Natural killer cell (primary cell): ENCODE measurements around the gene SLC29A2. TPM values are rescaled to one million over a fixed set of nuclear protein-coding genes. Genes with fewer than 3 reads are reported as not detected.

Source experiments
- ATAC-seq, 3 donors: fragments of 150-1000 bp in 2 of 3; fragments of 200-7000 bp in 1 of 3; cut with Tn5 transposase; 1 replicate in 1 of 3; 2 replicates in 2 of 3; pipeline ENCODE4 v1.10.0; 2021; ENCODE audit warnings: mild to moderate bottlenecking in 2 of 3, moderate library complexity in 2 of 3
- DNase-seq, 2 donors: peaks; one replicate each; pipeline versions ENCODE4 v3.0.0 to v3.0.0-alpha.2; 2013 to 2021; ENCODE audit warnings: mixed read lengths in 1 of 2
- H3K27ac ChIP-seq: one replicate; pipeline ENCODE4 v1.5.1; 2013; ENCODE audit warnings: mild to moderate bottlenecking, low read length
- H3K27me3 ChIP-seq: one replicate; pipeline ENCODE4 v1.6.1; 2013; ENCODE audit warnings: low read length; ENCODE audit not compliant: control insufficient read depth, insufficient read depth
- H3K36me3 ChIP-seq: one replicate; pipeline ENCODE4 v1.6.1; 2013; ENCODE audit warnings: low read length; ENCODE audit not compliant: control insufficient read depth, insufficient read depth
- H3K4me1 ChIP-seq: one replicate; pipeline ENCODE4 v1.6.1; 2013; ENCODE audit warnings: low read length; ENCODE audit not compliant: control insufficient read depth, insufficient read depth
- H3K4me3 ChIP-seq: one replicate; pipeline ENCODE4 v1.5.1; 2013; ENCODE audit warnings: low read length
- H3K9me3 ChIP-seq: one replicate; pipeline ENCODE4 v1.6.1; 2013; ENCODE audit warnings: low read length; ENCODE audit not compliant: control insufficient read depth, insufficient read depth
- H3K27ac Mint-ChIP-seq, 2 donors: one replicate each; pipeline ENCODE4 v1.8.0; 2022; ENCODE audit warnings: mild to moderate bottlenecking in 2 of 2, mixed read lengths in 2 of 2, moderate library complexity in 1 of 2
- H3K27me3 Mint-ChIP-seq, 2 donors: one replicate each; pipeline ENCODE4 v1.8.0; 2022; ENCODE audit warnings: low read depth in 2 of 2, mixed read lengths in 2 of 2
- H3K36me3 Mint-ChIP-seq: one replicate; pipeline ENCODE4 v1.8.0; 2022; ENCODE audit warnings: mixed read lengths
- H3K4me1 Mint-ChIP-seq, 2 donors: one replicate each; pipeline ENCODE4 v1.8.0; 2022; ENCODE audit warnings: mixed read lengths in 2 of 2
- H3K4me3 Mint-ChIP-seq: one replicate; pipeline ENCODE4 v1.8.0; 2022; ENCODE audit warnings: mild to moderate bottlenecking, moderate library complexity, mixed read lengths
- H3K9me3 Mint-ChIP-seq, 2 donors: one replicate each; pipeline ENCODE4 v1.8.0; 2022; ENCODE audit warnings: mixed read lengths in 2 of 2
- CTCF ChIP-seq: fragments of 200-600 bp; IDR thresholded peaks from one replicate; pipeline ENCODE4 v1.8.0; 2022; ENCODE audit warnings: antibody characterized with exemption
- WGBS: methylation state at CpG from one replicate; pipeline ENCODE4 v1.1.7; 2013; ENCODE audit warnings: missing lambda C conversion rate; ENCODE audit not compliant: insufficient coverage; 5-methylcytosine and 5-hydroxymethylcytosine counted together
- intact Hi-C: fragments of 100-400 bp; cut with micrococcal nuclease; formaldehyde crosslinking; loops from one replicate; pipeline ENCODE4 v1.14.2; 2022
- total RNA-seq, 4 donors: library from RNA; stranded (reverse); fragments of 120-200 nt in 1 of 4; gene quantifications; one replicate each; pipeline versions ENCODE4 v1.2.3 to v1.2.4, GENCODE V29; 2013 to 2022

SLC29A2 gene
- total RNA-seq, 3 donors from 2014 or later (not counting 1 experiment from before 2014, with no cell fraction given): 1.5 to 1.8 (median 1.6) TPM

- Mint-ChIP-seq H3K4me3 (no peak overlapping the region), H3K9me3 (no peaks in the 10 kb centered on the region), H3K27ac (no peak overlapping the region), H3K4me1 (no peaks in the 10 kb centered on the region), H3K36me3 (no peaks in the 10 kb centered on the region), H3K27me3 (peaks cover 0 to 7% of the 10 kb centered on the region in 2 donors)
- Histone ChIP-seq H3K9me3 (no peaks in the 10 kb centered on the region), H3K36me3 (no peaks in the 10 kb centered on the region), H3K4me3 (no peak overlapping the region), H3K27ac (no peak overlapping the region), H3K27me3 (no peaks in the 10 kb centered on the region), H3K4me1 (peaks cover 14% of the 10 kb centered on the region)
- 96% methylated on average over 15 of the region's 15 CpGs for WGBS
- ATAC-seq (no peak), DNase-seq (no peak)
- intact Hi-C loops: no loop called here
- no peak for TF ChIP-seq CTCF
Observed at GRCh38 chr11:66367561-66368312, 3.8 kb downstream of the SLC29A2 start.

- Mint-ChIP-seq H3K4me3 (no peak overlapping the region), H3K4me1 (no peaks in the 10 kb centered on the region), H3K9me3 (no peaks in the 10 kb centered on the region), H3K27ac (no peak overlapping the region), H3K27me3 (peaks cover 0 to 7% of the 10 kb centered on the region in 2 donors), H3K36me3 (no peaks in the 10 kb centered on the region)
- Histone ChIP-seq H3K4me1 (peaks cover 7% of the 10 kb centered on the region), H3K9me3 (no peaks in the 10 kb centered on the region), H3K36me3 (no peaks in the 10 kb centered on the region), H3K27me3 (no peaks in the 10 kb centered on the region), H3K4me3 (no peak overlapping the region), H3K27ac (no peak overlapping the region)
- TF ChIP-seq CTCF: no peak
- 91% methylated on average over 8 of the region's 8 CpGs for WGBS
- intact Hi-C loops: no loop called here
- DNase-seq (no peak), ATAC-seq (no peak)
Observed at GRCh38 chr11:66366844-66367477, 4.6 kb downstream of the SLC29A2 start.

- WGBS: 91% methylated on average over 13 of the region's 14 CpGs
Observed at GRCh38 chr11:66365711-66366619, 5.6 kb downstream of the SLC29A2 start.

More at GRCh38 chr11:66365711-66366619, 5.6 kb downstream of the SLC29A2 start:
- Mint-ChIP-seq H3K27me3 (peaks cover 0 to 7% of the 10 kb centered on the region in 2 donors), H3K4me1 (no peaks in the 10 kb centered on the region), H3K27ac (no peak overlapping the region), H3K4me3 (no peak overlapping the region), H3K9me3 (no peaks in the 10 kb centered on the region), H3K36me3 (no peaks in the 10 kb centered on the region)
- TF ChIP-seq CTCF: no peak
- no peaks in the 10 kb centered on the region for H3K36me3 ChIP-seq
- ATAC-seq (no peak), DNase-seq (no peak)
- no peak overlapping the region for H3K4me3 ChIP-seq
- no peaks in the 10 kb centered on the region for H3K9me3 ChIP-seq
- intact Hi-C loops: no loop called here
- no peak overlapping the region for H3K27ac ChIP-seq
- peaks cover 3% of the 10 kb centered on the region for H3K4me1 ChIP-seq
- H3K27me3 ChIP-seq: no peaks in the 10 kb centered on the region
